Heart left ventricle (tissue), 13 donors: ENCODE results near the gene LYPD8.
"Not testable (repeated sequence)": the region's sequence is repeated elsewhere in the genome, so short reads cannot be mapped to it uniquely, and the experiment has no call there.

Experiments used
- CTCF ChIP-seq, 12 donors: fragments of 200-600 bp; sonication (generic) in 4 of 12; IDR thresholded peaks; one replicate each; pipeline versions ENCODE4 v1.5.0 to v1.8.0; 2018 to 2022; ENCODE audit warnings: antibody characterized with exemption in 12 of 12, mild to moderate bottlenecking in 5 of 12
- POLR2A ChIP-seq, 2 donors: fragments of 450-650 bp; IDR thresholded peaks; one replicate each; pipeline ENCODE4 v1.6.1; 2017; ENCODE audit warnings: antibody characterized with exemption in 2 of 2, mild to moderate bottlenecking in 2 of 2, moderate library complexity in 2 of 2
- donor health status: ischemic (EF 13 %, LVEDD 7.1; RV severe dilation, severe dysfunction).
- donor health status: DM: no; HTN: yes; CAD: no.
- donor health status: DM: no; HTN: no; CAD: no.
- donor health status: ischemic (EF 25% LVEDD 6.9; RV normal size, moderate dysfunction).
- donor health status: ischemic (EF 25% LVEDD 5.7; RV mildly dilated, moderate dysfunction).
- donor health status: ischemic (EF 35%, LVEDD 5.7; RV mildly dilated, moderate dysfunction).
- donor health status: nonischemic (EF 11% LVEDD 7.7; RV severe dilation, severe dysfunction).
- donor health status: DM: yes; HTN: yes; CAD: no.
- donor health status: PGD.
- donor health status: ischemic (EF 29% LVEDD 5.4; RV normal size, mild dysfunction).
- donor health status: nonischemic (EF 23%, LVEDD 6.1; RV moderate dilation, normal function).

- not testable (repeated sequence) for TF ChIP-seq CTCF, POLR2A (IDR thresholded peaks at IDR 0.05)
Measured at GRCh38 chr1:248789337-248789736, 33.8 kb upstream of the LYPD8 start.
